Measurements from ENCODE around the gene WDR5B.
"Not testable (repeated sequence)": the region's sequence is repeated elsewhere in the genome, so short reads cannot be mapped to it uniquely, and the experiment has no call there.

WDR5B gene

GRCh38 chr3:122415762-122416654 lies at the start of gene WDR5B:
WDR5B (minus strand) TSS chr3:122416062; CDS start chr3:122415528, 534 bp downstream.
- DNase-seq (ENCODE audit: low spot score) = peak; percentile 98

GRCh38 chr3:122464659-122465058 lies 48.8 kb upstream of the WDR5B start:
- DNase-seq (ENCODE audit: low spot score) = no peak

- DNase-seq (ENCODE audit: low spot score) = no peak
Measured at GRCh38 chr3:122462406-122462805, 46.5 kb upstream of the WDR5B start.

GRCh38 chr3:122461806-122462205 lies 45.9 kb upstream of the WDR5B start:
- no peak for DNase-seq (ENCODE audit: low spot score)

- no peak for DNase-seq (ENCODE audit: low spot score)
Measured at GRCh38 chr3:122458992-122459391, 43.1 kb upstream of the WDR5B start.

- DNase-seq (ENCODE audit: low spot score) = no peak
Measured at GRCh38 chr3:122457706-122458105, 41.8 kb upstream of the WDR5B start.

- no peak for DNase-seq (ENCODE audit: low spot score)
Measured at GRCh38 chr3:122456074-122456473, 40.2 kb upstream of the WDR5B start.

GRCh38 chr3:122451371-122451770 lies 35.5 kb upstream of the WDR5B start:
- DNase-seq (ENCODE audit: low spot score) = no peak

GRCh38 chr3:122448218-122448617 lies 32.4 kb upstream of the WDR5B start:
- DNase-seq (ENCODE audit: low spot score) = not testable (repeated sequence)

GRCh38 chr3:122444491-122444887 lies 28.6 kb upstream of the WDR5B start:
- DNase-seq (ENCODE audit: low spot score) = not testable (repeated sequence)

GRCh38 chr3:122443762-122444490 lies 28.1 kb upstream of the WDR5B start:
- DNase-seq (ENCODE audit: low spot score) = not testable (repeated sequence)

GRCh38 chr3:122443090-122443489 lies 27.2 kb upstream of the WDR5B start:
- DNase-seq (ENCODE audit: low spot score) = peak; percentile 40

GRCh38 chr3:122435950-122436349 lies 20.1 kb upstream of the WDR5B start:
- DNase-seq (ENCODE audit: low spot score) = no peak

GRCh38 chr3:122430371-122430770 lies 14.5 kb upstream of the WDR5B start:
- DNase-seq (ENCODE audit: low spot score) = no peak

GRCh38 chr3:122427857-122428471 lies 12.1 kb upstream of the WDR5B start:
- no peak for DNase-seq (ENCODE audit: low spot score)

- DNase-seq (ENCODE audit: low spot score) = no peak
Measured at GRCh38 chr3:122421836-122422235, 6.0 kb upstream of the WDR5B start.

GRCh38 chr3:122421101-122421500 lies 5.2 kb upstream of the WDR5B start:
- DNase-seq (ENCODE audit: low spot score) = no peak

GRCh38 chr3:122416966-122417365 lies 1.1 kb upstream of the WDR5B start:
- DNase-seq (ENCODE audit: low spot score) = no peak

- peak; percentile 77 for DNase-seq (ENCODE audit: low spot score)
Measured at GRCh38 chr3:122415104-122415744, 638 bp downstream of the WDR5B start.

- DNase-seq (ENCODE audit: low spot score) = no peak
Measured at GRCh38 chr3:122414391-122414790, 1.5 kb downstream of the WDR5B start.

- DNase-seq (ENCODE audit: low spot score) = no peak
Measured at GRCh38 chr3:122410639-122411038, 5.2 kb downstream of the WDR5B start.

GRCh38 chr3:122410111-122410510 lies 5.8 kb downstream of the WDR5B start:
- no peak for DNase-seq (ENCODE audit: low spot score)

All from iPS-NIHi11 (cell line).